HG02840 (cell line): ENCODE measurements around the gene COX7A2L.

ENCODE experiments used
- ATAC-seq: cut with Tn5 transposase; IDR thresholded peaks from one replicate; pipeline ENCODE4 v1.9.1; 2021; ENCODE audit warnings: mild to moderate bottlenecking, moderate library complexity, moderate number of reproducible peaks; ENCODE audit not compliant: unreplicated experiment, low FRiP score

The COX7A2L gene

DNA sequence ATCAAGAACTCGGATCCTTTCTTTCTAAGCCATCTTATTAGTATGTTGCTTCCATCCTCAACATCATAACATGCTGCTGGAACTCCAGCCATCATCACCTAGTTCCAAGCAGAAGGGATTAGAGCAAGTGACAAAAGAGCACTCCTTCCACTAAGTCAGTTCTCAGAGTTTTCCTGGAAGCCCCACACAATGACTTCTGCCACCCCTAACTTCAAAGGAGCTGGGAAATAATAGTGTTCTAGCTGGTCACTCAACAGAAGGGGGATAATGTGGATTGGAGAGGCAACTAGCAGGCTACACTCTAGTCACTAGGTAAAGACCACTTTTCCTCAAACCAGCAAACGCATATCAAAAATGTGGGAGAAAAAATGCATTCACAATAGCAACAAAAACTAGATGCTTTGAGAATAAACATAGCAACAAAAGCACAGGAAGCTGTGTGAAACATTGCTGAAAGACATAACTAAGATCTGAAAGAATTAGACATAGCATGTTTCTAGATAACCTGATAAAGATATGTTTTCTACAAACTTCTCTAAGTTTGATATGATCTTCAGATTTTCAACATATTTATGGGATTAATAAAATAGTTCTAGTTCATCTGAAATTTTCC, 39.5 kb downstream of the COX7A2L start:
- no peak for ATAC-seq

DNA sequence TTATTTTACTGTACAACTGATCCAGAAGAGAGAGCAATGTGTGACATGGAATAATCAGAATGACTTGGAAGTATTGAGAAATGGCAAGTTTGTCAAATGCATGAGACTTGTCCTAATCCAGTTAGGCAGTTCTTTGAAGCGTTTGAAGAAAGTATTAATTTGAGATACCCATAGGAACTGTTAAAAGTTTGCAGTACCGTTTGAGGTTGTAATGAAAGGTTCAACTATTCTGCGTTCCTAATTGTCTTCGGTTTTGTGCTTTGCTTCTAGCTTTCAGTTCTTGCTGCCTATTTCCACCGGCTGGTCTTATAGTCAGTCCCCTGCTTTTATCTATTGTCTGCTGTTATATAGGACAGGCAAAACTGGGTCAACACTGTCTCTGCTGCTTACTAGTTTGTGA, 41.8 kb downstream of the COX7A2L start:
- no peak for ATAC-seq

DNA sequence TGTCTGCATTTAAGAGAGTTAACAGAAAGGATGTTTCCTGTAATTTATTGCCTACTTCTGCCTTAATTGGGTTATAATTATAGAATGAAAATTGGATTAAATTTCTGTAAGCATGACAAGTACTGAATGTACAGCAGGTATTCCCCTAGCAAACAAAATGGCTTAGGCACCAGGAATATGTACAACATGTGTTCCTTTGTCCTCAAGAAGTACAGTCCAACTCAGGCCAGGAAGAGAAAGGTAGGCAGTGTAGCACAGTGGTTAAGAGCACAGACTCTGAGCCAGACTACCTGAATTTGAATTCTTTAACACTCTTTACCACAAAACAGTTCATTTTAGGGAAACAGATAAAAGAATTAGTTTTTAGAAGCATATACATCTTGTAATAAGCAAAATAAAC, 43.1 kb downstream of the COX7A2L start:
- no peak for ATAC-seq

DNA sequence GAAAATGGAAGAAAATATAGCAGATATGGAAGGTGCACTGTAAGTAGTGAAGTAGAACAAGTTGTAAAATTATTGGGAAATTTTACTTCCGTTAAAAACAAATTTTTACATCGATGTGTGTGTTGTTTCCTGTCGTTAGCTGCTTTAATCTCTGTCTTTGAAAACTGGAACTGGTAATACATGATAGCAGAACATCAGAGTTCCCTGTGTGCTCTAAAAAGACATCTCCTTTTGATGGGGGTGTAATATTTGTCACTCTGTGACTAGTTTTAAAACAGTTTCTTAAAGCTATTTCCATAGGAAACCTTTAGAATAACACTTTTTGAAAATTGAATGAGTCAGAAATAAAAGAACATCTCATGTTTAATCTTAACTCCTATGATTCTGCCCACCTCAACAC, 43.5 kb downstream of the COX7A2L start:
- ATAC-seq, result no peak

DNA sequence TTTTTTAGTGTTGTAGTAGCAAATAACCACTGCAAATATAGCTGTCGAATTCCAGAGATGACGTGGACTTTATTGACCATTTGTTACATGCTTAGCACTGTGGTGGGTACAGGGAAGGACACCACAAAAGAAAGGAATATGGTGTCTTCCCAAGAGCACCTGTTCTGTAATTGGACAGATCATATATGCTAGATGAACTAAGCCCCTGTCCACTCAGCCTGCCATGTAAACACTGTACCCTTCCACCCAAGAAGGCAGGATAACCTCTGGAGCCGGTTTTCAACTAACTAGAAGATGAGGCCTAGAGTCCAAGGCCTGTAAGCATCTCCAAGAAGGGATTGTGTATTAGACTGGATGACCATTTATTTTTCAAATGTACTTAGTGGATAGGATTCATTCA, 44.1 kb downstream of the COX7A2L start:
- ATAC-seq, result no peak

DNA sequence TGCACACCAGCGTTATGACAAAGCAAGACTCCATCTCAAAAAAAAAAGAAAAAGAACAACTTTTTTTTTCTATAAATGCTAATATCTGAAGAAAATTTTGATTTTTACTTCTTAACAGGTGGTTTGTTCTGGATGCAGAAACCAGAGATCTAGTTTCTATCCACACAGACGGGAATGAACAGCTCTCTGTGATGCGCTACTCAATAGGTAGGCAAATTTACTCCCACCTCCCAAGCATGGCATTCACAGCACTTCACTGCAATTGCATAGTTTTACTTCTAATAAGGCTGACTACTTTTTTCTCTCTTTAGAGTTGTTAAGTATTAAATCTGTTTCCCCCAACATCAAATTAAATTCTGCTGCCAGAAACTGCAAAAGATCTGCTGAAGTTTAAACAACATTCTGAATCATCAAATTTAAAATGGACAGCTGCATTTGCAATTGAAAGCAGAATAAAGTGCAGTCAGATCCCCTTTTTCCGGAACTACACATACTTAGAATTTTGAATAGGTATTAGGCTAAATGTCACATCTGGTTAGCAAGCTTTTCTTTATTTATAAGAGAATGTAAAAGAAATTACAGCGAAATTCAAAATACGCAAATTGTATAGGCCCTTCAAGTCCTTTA, 45.1 kb downstream of the COX7A2L start:
- ATAC-seq, result no peak

DNA sequence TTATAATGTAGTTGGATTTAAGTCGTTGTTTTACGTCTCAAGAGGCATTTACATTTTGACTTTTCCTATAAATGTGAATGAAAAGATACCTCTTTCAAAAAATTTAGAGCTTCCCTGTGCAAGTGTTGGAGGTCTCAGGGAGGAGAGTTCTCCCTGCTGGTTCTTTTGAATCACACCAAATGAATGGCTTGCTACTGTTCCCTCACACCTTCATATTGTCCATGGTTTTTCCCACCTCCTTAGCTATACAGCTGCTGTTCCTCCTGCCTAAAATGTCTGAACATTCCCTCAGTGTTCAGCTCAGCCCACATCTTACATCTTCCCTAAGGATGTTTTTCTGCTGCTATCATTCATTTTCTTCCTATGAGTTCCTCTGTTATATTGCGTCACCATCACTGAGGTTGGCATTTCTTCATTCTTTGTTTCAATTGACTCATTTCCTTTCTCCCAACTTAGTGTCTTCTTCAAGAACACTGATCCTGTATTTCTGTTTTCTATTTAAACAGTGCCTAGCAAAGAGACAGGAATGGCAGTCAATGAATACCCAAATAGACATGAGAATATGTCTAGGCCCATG, 46.0 kb downstream of the COX7A2L start:
- ATAC-seq, result no peak

DNA sequence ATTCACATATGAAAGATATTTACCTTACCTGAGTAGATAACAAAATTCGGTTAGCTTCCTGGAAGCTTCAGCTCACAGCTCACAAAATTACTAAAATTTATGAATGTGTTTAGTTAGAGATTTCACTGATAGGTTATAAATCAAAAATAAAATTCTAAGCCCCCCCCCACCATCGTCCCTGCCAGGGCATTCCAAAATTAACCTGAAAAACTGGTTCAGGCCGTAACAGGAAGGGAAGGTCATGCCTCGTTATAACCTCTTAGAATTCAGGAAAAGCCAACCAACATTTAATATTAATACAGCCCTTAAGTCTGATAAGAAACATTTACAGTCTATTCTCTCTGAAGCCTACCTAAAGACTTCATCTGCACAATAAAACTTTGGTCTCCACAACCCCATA, 48.9 kb downstream of the COX7A2L start:
- no peak for ATAC-seq

DNA sequence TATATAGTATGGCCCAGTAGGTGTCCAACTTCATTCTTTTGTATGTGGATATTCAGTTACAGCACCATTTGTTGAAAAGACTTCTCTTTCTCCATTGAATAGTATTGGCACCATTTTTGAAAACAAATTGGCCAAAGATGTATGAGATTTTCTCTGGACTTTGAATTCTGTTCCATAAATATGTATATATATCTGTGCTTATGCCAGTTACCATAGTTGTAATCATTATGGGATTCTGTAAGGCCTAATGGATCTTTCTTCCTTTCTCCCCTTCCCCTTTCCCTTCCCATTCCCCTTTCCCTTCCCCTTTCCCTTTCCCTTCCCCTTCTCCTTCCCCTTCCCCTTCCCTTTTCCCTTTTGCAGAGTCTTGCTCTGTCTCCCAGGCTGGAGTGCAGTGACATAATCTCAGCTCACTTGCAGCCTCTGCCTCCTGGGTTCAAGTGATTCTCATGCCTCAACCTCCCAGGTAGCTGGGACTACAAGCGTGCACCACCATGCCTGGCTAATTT, 51.0 kb downstream of the COX7A2L start:
- no peak for ATAC-seq

DNA sequence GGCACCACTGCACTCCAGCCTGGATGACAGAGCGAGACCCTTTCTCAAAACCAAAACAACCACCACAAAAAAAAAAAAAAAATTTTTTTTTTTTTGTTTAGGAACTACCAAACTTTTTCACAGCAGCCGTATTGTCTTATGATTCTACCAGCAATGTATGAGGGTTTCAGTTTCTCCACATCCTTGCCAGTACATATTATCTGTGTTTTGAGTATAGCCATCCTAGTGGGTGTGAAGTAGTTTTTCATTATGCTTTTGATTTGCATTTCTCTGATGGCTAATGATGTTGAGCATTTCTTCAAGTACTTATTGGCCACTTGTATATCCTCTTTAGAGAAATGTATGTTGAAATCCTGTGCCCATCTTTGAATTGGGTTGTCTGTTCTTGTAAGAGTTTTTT, 51.7 kb downstream of the COX7A2L start:
- ATAC-seq, result no peak

DNA sequence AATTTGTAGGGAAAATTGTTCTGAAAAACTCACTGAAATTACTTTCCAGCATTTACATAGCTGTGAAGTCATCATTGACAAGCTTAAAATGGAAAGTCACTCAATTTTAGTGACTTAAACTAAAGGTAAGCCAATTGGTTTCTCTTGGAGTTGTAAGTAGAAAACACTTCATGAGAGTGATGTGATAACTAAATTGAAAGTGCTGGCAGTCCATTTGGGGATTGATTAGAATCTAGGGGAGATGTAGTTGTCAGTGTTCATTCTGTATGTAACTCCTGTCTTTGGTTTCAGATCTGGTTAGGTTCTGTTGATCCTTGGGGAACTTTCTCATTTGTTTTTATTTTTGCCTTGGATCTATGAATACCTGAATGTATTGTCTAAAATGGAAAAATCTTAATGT, 53.8 kb downstream of the COX7A2L start:
- no peak for ATAC-seq

DNA sequence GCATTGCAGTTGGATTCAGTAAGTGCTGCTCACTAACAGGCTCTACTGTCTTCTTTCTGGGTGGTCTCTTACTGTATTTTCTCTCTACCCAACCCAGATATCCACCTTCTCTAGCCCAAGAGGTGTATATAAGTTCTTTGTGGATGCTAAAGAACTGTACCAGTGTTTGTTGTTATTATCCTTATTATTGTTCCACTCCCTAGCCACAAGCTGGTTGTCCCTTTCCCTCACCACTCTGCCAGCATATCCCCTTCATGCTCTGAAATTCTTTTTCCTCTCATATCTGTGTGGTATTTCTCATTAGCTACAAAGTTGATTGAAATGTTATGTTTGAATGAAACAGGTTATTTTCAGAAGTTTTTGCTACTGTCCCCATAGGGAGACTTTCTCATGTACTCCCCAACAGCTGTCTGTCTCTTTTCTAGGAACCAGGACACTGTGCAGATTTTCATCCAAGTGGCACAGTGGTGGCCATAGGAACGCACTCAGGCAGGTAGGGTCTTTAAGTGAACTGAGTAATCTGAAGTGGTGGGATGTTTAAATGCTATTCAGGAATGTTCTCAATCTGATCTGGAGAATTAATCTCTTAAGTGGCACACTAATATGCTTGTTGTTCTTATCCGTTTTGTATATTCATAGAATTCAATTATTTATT, 56.8 kb downstream of the COX7A2L start:
- ATAC-seq, result no peak

DNA sequence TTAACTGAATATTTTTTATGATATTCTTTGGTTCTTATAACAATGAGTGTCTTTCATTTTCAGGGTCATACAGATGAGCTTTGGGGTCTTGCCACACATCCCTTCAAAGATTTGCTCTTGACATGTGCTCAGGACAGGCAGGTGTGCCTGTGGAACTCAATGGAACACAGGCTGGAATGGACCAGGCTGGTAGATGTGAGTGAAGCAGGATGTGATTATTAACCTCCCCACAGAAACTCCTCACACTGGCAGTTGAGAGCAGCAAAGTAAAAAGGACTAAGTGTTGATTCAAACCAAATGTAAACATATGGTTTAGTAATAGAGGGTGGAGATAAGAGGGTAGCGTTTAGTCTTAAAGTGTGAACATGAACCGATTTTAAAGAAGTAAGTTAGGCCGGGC, 57.8 kb downstream of the COX7A2L start:
- no peak for ATAC-seq

DNA sequence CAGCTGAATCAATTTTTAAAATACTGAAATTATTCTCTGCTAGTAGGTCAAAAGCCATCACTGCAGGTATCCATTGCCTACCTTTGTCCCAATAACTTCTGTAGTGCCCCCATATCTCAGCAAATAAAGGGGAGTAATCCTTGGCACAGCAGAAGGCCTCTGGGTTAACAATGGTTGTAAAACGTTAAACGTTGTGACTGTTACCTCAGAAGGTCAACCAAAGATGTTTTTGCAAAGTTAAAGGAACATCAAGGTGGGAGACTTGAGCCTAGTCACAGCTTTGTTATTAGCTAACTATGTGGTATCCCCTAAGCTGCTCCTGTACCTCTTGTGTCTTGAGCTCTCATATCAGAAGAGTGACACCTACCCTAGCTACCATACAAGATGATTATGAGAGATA, 60.5 kb downstream of the COX7A2L start:
- no peak for ATAC-seq
